AG04449 (cell line): Measurements from ENCODE around the gene KMT2D.

Experiments
- CTCF ChIA-PET: fragments of 350-600 bp; formaldehyde crosslinking; extraction: SDS; loops from one replicate; lab custom pipeline; 2021; ENCODE audit warnings: antibody characterized with exemption; lab: Yijun Ruan, JAX
- POLR2A ChIA-PET: fragments of 400-600, 350-600 bp; formaldehyde crosslinking; extraction: SDS; loops from one replicate; lab custom pipeline; 2020; ENCODE audit warnings: antibody characterized with exemption, inconsistent platforms; lab: Yijun Ruan, JAX
- DNase-seq: peaks from one replicate; pipeline ENCODE4 v3.0.0-alpha.2; 2010; ENCODE audit warnings: low read depth, low spot score
- H3K4me3 ChIP-seq: 2 replicates; pipeline ENCODE4 v1.5.1; 2011; ENCODE audit warnings: low read depth, mild to moderate bottlenecking, control low read depth, low read length
- CTCF ChIP-seq: IDR thresholded peaks from one replicate; pipeline ENCODE4 v1.5.1; 2011; ENCODE audit warnings: mild to moderate bottlenecking, moderate library complexity, low read length, control low read depth, inconsistent platforms; ENCODE audit not compliant: insufficient read depth; ENCODE audit errors: missing control alignments

Gene KMT2D

DNA sequence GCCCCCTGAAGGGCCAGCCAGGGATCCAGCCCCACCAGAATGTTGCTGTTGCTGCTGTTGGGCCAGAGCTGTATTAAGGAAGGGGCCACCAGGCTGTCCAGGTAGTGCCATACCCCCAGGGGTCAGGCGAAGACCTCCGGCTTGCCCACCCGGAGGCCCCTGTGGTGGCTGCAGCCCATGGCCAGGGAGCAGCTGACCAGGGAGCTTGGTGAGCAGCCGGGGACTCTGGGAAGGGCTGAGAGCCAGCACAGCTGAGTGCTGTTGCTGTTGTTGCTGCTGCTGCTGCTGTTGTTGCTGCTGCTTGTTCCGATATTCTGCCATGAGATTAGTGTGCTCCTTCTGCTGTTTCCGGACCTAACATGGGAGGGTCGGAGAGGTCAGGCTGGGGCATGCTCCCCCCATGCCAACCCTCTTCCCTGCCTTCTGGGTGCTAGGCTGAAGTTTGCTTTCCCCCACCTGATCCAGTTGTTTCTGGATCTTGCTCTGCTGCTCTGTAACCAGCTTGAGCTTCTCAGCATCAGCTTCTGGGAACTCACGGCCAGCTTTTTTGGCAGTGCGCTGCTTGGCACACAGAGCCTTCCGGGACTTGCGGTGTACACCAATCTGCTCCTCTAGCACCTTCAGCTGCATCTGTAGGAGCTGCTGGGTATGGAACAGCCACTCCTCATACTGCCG, 26.8 kb downstream of the KMT2D start:
- POLR2A ChIA-PET, result interaction anchor here (1.5 kb wide), 1 partner anchor 13 kb away, joined by 4 read pairs; no protein-coding TSS in a partner anchor
- DNase-seq, result no peak
- TF ChIP-seq CTCF, result no peak
- CTCF ChIA-PET, result interaction anchor here (1.2 to 8.5 kb wide), 3 partner anchors 13 to 33 kb away, joined by 3 to 68 read pairs (median 37); no protein-coding TSS in a partner anchor
- H3K4me3 ChIP-seq, result no peak overlapping the region

DNA sequence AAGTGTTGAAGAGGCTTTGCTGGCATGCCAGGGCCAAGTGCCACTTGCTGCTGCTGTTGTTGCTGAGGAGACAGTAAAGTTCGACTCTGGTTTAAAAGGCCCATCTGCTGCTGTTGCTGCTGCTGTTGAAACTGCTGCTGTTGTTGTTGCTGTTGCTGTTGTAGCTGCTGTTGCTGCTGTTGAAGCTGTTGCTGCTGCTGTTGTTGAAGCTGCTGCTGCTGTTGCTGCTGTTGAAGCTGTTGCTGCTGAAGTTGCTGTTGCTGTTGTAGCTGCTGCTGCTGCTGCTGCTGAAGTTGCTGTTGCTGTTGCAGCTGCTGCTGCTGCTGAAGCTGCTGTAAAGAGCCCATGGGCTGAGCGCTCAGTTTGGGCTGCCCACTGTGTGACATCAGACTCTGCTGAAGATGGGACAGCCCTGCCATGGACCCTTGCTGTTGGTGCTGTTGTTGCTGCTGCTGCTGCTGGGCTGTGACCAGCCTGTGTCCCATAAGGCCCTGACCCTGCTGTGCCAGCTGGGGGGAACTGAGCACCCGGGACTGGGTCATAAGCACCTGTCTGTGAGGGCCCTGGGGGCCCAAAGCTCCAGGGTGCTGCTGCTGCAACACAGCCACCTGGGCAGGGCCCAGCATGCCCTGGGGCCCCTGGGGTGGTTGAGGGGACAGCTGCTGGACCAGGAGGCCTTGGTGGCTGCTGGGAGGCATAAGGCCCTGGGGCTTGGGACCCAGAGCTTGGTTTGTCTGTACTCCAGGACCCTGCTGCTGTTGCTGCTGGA, 27.7 kb downstream of the KMT2D start:
- no peak for TF ChIP-seq CTCF
- ChIA-PET POLR2A (interaction anchor here (1.5 kb wide), 1 partner anchor 12 kb away, joined by 4 read pairs; no protein-coding TSS in a partner anchor), CTCF (interaction anchor here (1.2 to 8.5 kb wide), 3 partner anchors 12 to 34 kb away, joined by 3 to 68 read pairs (median 37); no protein-coding TSS in a partner anchor)
- DNase-seq, result no peak
- H3K4me3 ChIP-seq, result no peak overlapping the region

- TF ChIP-seq CTCF, result no peak
- POLR2A ChIA-PET, result no interaction called here
Measured at GRCh38 chr12:49032276-49032675, 28.3 kb downstream of the KMT2D start.

DNA sequence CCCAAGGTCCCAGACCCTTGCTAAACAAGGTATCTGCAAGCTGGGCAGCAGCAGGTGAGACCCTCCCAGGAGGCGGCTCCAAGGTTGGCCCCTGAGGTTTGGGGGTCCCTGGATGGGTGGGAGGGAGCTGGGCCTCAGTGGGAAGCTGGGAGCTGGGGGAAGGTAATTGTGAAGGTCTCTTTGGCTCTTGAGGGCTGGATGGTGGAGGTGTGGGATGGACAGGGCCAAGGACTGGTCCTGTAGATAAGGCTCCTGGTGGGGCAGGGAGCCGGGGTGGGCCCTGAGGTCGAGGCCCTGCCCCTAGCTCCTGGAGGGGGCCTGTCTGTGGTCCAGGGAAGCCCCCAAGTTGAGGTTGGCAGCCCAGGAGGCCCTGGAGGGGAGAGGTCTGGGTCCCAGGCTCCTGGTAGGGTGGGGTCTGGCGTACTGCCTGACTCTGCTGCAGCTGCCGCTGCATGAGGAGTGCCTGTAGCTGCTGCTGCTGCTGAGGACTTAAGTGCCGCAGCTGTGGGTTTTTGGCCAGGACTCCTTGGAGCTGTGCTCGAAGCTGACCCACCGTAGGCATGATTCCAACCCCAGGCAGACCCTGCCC, 28.9 kb downstream of the KMT2D start:
- CTCF ChIA-PET, result interaction anchor here (1.2 to 5.2 kb wide), 5 partner anchors 11 to 98 kb away, joined by 3 to 58 read pairs (median 6); no protein-coding TSS in a partner anchor
- no peak for DNase-seq
- no peak for TF ChIP-seq CTCF
- POLR2A ChIA-PET, result interaction anchor here (1.1 kb wide), 1 partner anchor 14 kb away, joined by 3 read pairs; no protein-coding TSS in a partner anchor
- no peak overlapping the region for H3K4me3 ChIP-seq

More at GRCh38 chr12:49032276-49032675, 28.3 kb downstream of the KMT2D start:
- no peak overlapping the region for H3K4me3 ChIP-seq
- CTCF ChIA-PET, result interaction anchor here (1.5 to 8.5 kb wide), 4 partner anchors 11 to 98 kb away, joined by 3 to 68 read pairs (median 48); no protein-coding TSS in a partner anchor
- no peak for DNase-seq

DNA sequence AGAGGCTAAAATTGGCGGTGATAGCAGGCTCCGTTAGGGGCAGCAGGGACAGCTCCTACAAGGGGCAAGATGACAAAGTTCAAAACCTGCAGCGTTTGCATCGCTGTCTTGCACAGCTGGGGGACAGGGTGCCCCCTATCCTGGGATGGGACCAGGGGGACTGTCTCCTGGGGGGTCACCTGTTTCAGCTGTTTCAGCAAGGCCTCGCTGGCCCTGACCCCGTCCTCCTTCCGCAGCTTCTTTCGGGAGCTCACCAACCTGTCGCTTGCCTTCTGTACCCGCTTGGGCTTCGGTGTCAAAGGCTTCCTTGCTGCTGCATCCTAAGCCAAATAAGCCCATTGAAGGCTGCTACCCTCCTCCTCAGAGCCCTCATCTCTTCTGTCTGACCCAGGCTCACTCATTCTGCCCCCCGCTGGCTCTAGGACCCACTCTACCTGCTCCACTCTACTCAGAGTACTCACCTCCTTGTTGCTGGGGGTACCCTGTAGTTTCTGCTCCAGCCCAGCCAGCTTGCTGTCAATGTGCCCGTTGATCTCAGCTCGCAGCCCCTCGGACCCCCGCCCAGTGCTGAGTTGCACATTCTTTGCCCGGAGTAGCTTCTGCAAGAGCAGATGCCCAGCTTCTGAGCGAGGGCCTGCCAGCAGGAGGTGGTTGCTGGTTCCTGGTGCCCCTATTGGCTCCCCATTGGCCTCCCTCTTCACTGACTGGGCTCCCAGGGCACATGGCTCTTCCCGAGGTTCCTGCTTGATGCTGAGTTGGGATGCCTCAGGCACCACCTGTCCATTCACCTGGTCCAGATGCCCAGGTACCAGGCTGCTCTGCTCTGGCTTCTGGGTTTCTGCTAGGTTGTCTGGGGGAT, 29.7 kb downstream of the KMT2D start:
- ChIA-PET CTCF (interaction anchor here (0.8 to 5.2 kb wide), 7 partner anchors 10 to 99 kb away, joined by 3 to 58 read pairs (median 5); no protein-coding TSS in a partner anchor), POLR2A (interaction anchor here (1.1 kb wide), 1 partner anchor 13 kb away, joined by 3 read pairs; no protein-coding TSS in a partner anchor)
- H3K4me3 ChIP-seq, result no peak overlapping the region
- no peak for TF ChIP-seq CTCF
- DNase-seq, result no peak
